GM18873 (cell line): ENCODE results near the gene PSMG2.
"Not testable (repeated sequence)": the region's sequence is repeated elsewhere in the genome, so short reads cannot be mapped to it uniquely, and the experiment has no call there.

Experiments used
- ATAC-seq: cut with Tn5 transposase; IDR thresholded peaks from one replicate; pipeline ENCODE4 v1.9.1; 2021; ENCODE audit warnings: mild to moderate bottlenecking, moderate library complexity, moderate number of reproducible peaks; ENCODE audit not compliant: unreplicated experiment, low FRiP score

The PSMG2 gene

DNA sequence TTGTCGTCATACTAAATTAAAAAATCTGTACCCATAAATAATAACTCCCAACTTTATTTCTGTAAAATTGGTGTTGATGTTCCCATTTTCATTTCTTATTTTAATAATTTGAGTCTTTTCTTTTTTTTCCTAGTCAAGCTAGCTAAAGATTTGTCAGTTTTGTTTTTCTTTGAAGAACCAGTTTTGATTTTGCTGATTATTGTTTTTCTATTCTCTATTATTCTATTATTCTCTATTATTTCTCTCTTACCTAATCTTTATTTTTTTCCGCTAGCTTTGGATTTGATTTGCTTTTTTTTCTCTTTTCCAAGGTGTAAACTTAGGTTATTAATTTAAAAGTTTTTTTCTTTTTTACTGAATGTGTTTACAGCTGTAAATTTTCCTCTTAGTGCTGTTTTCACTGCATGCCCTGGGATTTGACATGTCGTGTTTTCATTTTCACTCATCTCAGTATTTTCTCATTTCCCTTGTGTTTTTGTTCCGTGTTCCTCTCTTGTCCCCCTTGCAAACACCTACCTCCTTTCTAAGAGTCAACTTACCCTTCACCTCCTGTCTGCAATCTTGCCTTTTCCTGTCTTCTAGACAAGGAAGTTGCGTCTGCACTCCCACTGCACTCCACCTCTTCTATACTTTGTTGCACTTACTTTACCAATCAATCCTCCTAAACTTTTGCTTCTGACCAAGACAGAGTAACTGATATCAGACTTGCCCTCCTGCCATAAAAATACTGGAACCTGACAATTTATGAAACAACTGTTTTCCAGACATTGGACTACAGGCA is 18.8 kb downstream of the PSMG2 start:
- ATAC-seq: no peak

DNA sequence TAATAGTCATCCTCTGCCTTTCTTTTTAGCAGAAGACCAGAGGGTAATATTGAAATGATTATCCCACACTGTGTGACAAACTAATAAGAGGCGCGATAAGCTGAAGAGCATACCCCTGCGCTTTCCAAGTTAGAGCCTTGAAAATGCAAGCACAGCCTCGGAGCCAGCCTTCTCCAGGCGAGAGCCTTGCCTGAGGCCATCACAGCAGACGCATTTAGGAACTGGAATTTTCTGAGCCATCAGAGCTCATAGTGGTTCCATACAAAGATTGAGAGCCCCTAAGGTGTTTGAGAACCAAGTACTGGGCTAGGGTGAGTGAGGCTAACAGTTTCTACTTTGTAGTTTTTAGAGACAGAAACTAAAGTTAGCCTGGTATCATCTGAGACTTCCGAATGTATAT is 19.9 kb downstream of the PSMG2 start:
- no peak for ATAC-seq

- no peak for ATAC-seq
These were observed 23.5 kb downstream of the PSMG2 start for GRCh38 chr18:12726331-12726730.

DNA sequence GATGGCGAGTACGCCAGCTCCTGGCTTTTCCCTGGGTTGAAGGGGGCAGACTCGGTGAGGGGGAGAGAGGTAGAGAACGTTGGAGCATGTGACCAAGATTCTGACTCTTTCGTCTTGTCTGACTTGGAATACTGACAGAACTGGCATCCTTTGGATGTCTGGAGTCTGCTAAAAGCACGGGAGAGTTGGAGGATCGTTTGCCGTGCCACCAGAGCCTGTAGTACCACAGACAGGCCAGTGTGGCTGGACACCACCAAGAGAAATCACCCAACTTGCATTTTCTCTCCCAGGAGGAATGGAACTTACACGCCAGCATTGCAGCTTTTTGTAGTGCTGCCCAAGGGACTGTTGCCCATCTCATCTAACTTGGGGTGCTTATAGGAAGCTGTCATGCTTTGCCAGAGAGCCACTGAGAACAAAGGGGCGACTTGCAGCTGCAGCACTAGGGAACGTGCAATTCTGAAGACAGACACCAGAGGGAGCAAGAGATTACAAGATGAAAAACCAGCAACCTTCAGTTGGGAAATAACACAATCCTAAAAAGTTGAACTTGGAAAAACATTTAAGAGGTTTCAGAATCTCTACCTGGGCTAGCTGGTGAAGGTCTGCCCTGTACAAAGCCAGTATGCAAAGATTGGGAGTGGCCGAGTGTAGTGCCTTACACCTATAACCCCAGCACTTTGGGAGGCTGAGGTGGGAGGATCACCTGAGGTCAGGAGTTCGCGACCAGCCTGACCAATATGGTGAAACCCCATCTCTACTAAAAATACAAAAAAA is 24.1 kb downstream of the PSMG2 start:
- ATAC-seq: no peak

DNA sequence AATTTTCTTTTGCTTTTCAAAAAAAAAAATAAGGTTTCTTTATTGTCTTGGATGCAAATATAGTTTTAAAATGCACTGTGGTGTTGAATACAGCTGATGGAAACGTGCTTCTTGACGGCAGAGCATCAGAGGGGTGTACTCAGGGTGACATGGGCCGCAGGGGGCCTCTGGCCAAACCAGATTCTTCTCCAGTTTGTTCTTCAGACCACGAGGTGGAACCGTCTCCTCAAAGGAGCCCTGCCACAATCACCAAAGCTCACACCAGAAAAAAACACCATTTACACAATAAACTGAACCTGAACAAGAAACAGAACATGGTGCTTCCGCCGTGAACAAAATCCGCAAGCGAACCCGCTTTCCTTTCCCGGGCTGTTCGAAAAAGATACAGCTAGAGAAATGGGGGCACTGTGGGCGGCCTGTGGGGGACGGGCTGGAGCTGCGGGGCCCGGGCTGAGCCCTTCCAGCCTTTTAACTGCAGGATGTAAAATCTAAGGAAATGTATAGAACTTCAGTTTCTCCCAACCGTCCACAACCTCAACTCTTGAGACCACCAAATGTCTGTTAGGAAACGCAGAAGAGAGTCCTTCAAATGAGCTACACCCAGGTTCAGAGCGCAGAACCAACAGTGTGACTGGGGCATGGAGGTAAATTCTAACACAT is 34.5 kb downstream of the PSMG2 start:
- no peak for ATAC-seq

DNA sequence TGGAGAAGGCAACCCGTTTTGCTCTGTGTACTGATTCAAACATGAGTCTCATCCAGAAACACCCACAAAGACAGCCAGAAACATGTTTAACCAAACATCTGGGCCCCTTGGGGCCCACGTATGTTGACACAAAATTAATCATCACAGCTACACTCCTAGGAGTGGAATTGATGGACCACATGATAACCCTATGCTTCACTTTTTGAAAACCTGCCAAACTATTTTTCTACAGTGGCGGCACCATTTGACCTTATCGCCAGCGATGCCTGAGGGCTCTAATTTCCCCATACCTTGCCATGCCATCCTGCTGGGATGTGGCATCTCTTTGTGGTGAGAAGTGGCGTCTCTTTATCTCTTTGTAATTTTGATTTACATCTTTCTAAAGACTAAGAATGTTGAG is 38.5 kb downstream of the PSMG2 start:
- no peak for ATAC-seq

GRCh38 chr18:12742453-12742852 is 39.6 kb downstream of the PSMG2 start:
- ATAC-seq: no peak

GRCh38 chr18:12744103-12744502 is 41.3 kb downstream of the PSMG2 start:
- no peak for ATAC-seq

- ATAC-seq: no peak
These were observed 42.4 kb downstream of the PSMG2 start for GRCh38 chr18:12745095-12745795.

- ATAC-seq: no peak
These were observed 44.9 kb downstream of the PSMG2 start for GRCh38 chr18:12747530-12748315.

DNA sequence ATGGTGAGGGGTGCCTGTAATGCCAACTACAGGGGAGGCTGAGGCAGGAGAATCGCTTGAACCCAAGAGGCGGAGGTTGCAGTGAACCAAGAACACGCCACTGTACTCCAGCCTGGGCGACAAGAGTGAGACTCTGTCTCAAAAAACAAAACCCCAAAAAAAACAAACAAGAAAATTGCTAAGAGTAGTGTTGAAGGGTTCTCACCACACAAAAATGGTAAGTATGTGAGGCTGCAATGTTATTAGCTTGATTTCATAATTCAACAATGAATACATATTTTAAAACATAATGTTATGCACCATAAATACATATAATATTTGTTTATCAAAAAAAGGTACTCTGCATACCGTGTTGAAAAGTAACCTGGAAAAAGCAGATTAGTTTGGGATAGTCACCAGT is 45.8 kb downstream of the PSMG2 start:
- ATAC-seq: no peak

- ATAC-seq: no peak
These were observed 46.3 kb downstream of the PSMG2 start for GRCh38 chr18:12749121-12749520.

GRCh38 chr18:12750076-12750714 is 47.4 kb downstream of the PSMG2 start:
- ATAC-seq: no peak

- ATAC-seq: no peak
These were observed 48.1 kb downstream of the PSMG2 start for GRCh38 chr18:12750715-12751502.

GRCh38 chr18:12751503-12751884 is 48.7 kb downstream of the PSMG2 start:
- ATAC-seq: no peak

- ATAC-seq: no peak
These were observed 49.0 kb downstream of the PSMG2 start for GRCh38 chr18:12751891-12752290.

DNA sequence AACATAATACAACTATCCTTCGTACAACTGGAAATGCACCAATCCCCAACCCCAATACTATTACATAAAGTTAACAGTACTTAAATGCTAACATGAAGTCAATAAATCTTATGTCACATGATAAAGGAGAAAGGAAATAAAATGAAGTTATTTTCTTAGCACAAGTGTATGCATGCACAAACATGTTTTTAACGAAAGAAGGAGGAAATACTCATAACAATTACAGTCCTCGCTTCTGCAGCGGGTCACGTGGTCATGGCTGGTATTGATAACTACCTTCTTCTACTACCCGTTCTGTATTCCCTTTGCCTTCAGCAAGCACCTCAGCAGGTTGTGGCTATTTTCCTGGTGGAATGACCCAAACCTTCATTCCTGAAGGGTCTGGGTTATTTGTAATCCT is 51.7 kb downstream of the PSMG2 start:
- no peak for ATAC-seq

GRCh38 chr18:12755606-12756005 is 52.8 kb downstream of the PSMG2 start:
- not testable (repeated sequence) for ATAC-seq
